ENCODE results near the gene SFT2D1.

DNA sequence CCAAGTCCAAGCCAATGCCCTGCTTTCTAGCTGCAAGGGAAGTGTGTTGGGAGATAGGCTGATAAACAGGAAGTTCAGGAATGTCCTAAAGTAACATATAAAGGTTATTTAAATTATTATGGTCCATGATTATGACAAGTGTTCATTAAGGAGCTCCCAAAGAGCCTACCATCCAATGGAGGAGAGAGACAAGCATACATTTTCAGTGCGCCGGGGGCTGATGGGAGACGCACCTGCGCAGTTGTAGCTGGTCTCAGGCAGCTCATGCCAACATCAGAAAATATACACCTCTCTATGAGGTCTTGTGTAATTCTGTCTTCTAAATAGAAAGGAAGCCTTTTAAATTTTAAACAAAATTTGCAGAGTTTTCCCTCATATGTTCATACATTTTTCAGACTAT lies 12.6 kb upstream of the SFT2D1 start:
- TF ChIP-seq, protein P1, sequence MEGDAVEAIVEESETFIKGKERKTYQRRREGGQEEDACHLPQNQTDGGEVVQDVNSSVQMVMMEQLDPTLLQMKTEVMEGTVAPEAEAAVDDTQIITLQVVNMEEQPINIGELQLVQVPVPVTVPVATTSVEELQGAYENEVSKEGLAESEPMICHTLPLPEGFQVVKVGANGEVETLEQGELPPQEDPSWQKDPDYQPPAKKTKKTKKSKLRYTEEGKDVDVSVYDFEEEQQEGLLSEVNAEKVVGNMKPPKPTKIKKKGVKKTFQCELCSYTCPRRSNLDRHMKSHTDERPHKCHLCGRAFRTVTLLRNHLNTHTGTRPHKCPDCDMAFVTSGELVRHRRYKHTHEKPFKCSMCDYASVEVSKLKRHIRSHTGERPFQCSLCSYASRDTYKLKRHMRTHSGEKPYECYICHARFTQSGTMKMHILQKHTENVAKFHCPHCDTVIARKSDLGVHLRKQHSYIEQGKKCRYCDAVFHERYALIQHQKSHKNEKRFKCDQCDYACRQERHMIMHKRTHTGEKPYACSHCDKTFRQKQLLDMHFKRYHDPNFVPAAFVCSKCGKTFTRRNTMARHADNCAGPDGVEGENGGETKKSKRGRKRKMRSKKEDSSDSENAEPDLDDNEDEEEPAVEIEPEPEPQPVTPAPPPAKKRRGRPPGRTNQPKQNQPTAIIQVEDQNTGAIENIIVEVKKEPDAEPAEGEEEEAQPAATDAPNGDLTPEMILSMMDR (IDR thresholded peaks at IDR 0.05) = no peak
- TF ChIP-seq POLR2A (IDR thresholded peaks at IDR 0.05) = no peak
